Measurements from ENCODE around the gene P3H2.

DNA sequence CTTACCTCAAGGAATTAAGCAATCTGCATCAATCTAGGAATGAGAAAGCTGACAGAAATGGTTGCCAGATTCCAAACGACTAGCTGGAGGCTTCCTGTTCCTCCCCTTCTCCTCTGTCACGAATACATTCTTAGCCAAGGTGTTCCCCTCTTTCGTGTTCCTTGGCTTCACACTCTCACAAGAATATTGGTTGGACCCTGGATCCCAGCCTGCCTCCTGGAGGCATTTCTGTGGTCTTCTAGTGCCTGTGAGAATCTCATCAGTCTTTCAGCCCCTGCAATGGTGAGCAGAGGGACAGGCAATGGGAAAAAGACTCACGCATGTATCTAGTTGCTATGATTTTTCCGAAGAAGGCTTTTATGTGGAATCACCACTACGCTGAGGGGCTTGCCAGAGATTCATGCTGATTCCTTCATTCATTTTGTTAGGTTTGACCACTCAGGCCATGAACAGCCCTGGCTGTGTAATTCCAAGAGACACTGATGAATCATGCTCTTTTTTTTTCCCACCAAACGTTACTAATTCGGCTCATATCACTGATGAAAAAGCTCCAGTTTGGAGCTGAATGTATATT, 1.6 kb upstream of the P3H2 start:
- TF ChIP-seq TAF1 (IDR thresholded peaks at IDR 0.05; ENCODE audit: borderline replicate concordance, insufficient read depth, low read length) (no peak), POLR2AphosphoS5 (IDR thresholded peaks at IDR 0.05; ENCODE audit: low read depth, low read length) (no peak), FOXP2 (optimal IDR thresholded peaks at IDR 0.05; ENCODE audit: borderline replicate concordance, extremely low read depth, extremely low read length, insufficient read depth) (no peak), SIN3A (IDR thresholded peaks at IDR 0.05; ENCODE audit: borderline replicate concordance, insufficient read depth, low read length) (no peak)
- TF ChIP-seq, protein P1, sequence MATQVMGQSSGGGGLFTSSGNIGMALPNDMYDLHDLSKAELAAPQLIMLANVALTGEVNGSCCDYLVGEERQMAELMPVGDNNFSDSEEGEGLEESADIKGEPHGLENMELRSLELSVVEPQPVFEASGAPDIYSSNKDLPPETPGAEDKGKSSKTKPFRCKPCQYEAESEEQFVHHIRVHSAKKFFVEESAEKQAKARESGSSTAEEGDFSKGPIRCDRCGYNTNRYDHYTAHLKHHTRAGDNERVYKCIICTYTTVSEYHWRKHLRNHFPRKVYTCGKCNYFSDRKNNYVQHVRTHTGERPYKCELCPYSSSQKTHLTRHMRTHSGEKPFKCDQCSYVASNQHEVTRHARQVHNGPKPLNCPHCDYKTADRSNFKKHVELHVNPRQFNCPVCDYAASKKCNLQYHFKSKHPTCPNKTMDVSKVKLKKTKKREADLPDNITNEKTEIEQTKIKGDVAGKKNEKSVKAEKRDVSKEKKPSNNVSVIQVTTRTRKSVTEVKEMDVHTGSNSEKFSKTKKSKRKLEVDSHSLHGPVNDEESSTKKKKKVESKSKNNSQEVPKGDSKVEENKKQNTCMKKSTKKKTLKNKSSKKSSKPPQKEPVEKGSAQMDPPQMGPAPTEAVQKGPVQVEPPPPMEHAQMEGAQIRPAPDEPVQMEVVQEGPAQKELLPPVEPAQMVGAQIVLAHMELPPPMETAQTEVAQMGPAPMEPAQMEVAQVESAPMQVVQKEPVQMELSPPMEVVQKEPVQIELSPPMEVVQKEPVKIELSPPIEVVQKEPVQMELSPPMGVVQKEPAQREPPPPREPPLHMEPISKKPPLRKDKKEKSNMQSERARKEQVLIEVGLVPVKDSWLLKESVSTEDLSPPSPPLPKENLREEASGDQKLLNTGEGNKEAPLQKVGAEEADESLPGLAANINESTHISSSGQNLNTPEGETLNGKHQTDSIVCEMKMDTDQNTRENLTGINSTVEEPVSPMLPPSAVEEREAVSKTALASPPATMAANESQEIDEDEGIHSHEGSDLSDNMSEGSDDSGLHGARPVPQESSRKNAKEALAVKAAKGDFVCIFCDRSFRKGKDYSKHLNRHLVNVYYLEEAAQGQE (IDR thresholded peaks at IDR 0.05; ENCODE audit: insufficient read depth in 1 of 2, low read depth in 2 of 2, low read length in 2 of 2) = no peak

Measured in PFSK-1 (cell line).